Measurements from ENCODE around the gene ALMS1.
"Not testable (repeated sequence)": the region's sequence is repeated elsewhere in the genome, so short reads cannot be mapped to it uniquely, and the experiment has no call there.

ALMS1 gene

DNA sequence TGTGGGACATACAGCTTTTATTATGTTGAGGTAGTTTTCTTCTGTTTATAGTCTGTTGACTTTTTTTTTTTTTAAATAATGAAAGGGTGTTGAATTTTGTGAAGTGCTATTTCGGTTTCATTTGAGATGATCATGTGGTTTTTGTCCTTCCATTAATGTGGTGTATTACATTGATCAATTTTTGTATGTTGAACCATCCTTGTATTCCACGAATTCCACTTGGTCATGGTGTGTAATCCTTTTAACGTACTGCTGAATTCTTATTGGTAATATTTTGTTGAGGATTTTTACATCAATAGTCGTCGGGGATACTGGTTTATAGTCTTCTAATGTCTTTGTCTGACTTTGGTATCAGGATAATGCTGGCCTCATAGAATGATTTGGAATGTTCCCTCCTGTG, 18.8 kb downstream of the ALMS1 start:
- DNase-seq (ENCODE audit: low spot score), result no peak

DNA sequence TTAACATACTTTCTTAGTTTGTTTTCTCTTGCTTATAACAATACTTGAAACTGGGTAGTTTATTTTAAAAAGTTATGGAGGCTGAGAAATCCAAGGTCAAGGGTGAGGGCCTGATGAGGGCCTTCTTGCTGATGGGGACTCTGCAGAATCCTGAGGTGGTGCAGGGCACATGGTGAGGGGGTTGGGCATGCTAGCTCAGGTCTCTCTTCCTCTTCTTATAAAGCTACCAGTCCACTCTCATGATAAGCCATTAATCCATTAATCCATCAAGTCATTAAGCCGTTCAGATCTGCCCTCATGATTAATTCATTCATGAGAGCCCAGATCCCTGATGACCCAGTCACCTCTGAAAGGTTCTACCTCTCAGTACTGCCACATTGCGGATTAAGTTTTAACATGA, 21.4 kb downstream of the ALMS1 start:
- DNase-seq (ENCODE audit: low spot score), result no peak

DNA sequence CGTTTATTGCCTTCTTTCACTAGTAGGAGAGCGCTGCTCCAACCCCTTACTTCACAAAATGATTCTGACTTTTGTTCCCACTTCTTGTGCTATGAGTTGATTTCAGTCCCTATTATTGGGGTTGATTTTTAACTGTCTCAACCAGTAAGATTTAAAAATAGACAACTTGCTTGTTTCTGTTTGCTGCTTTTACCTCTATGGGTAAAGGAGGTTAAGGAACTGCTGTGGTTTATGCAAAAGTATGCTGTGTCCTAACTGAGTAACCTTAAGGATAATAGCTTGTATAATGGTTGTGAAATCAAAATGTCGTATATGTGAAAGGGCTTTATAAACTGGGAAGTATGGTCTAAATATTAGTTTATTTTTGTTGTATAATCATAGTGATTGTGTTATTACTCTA, 22.6 kb downstream of the ALMS1 start:
- no peak for DNase-seq (ENCODE audit: low spot score)

DNA sequence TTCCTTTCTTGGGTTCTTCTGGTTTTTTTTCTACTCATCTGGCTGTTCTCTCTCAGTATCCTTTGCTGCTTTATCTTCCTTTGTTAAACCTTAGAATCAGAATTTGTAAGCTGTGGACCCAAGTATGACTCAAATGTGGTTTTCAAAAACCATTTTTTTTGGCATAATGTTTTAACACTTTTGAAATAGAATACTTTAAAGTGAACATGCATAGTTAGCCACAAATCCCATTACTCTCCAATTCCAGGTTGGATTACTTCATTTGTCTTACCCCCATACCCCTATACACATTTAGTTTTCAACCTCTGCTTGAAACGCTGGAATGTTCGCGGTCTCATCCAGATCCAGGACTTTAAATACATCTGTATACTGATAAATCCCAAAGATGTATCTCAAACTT, 29.1 kb downstream of the ALMS1 start:
- DNase-seq (ENCODE audit: low spot score), result no peak

DNA sequence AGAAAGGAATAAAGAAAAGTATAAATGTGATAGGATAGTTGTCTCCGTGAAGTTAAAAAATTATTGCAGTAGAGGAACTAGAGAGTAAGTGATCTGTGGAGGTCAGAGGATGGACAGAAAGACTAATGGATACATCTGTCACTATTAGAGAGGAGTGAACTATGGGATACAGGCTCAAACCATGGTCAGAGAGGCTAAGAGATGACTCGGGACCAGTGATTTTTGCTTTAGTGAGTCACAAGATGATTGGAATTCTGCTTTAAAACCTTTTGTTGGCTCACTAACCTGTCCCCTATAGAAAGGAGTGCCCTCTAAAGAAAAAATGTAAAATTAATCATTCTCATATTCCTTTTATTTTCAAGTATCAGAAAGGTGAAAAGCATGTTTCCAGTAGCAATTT, 30.3 kb downstream of the ALMS1 start:
- DNase-seq (ENCODE audit: low spot score), result peak; percentile 15

DNA sequence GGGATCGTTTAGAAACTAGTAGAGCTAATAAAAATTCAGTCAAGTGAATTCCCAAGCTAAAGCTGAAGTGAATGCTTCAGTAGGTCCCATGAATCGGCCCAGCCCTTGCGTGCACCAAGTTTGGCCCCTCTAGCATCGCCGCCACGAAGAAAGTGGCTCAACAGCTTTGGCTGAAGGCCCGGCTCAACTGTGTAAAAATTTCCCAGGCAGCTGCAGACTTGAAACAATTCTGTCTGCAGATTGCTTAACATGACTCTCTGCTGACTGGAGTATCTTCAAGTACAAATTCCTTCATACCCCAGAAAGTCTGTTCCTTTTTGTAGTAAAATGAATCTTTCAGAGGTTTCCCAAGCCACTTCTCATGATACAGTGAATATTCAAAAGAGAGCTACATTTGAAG, 32.7 kb downstream of the ALMS1 start:
- no peak for DNase-seq (ENCODE audit: low spot score)

DNA sequence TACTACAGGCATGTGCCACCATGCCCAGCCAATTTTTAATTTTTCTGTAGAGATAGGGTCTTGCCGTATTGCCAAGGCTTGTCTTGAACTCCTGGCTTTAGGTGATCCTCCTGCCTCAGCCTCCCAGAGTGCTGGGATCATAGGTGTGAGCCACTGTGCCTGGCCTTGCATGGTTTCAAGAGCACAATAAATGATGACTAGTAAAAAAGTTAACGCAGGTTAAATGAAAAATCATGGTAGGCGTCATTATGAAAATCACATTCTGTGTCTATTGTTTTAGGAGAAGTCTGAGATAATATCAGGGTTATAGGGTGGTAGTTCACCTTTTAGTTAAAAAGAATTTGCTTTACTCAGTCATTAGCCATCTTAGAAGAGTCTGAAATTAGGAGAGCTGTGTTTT, 38.3 kb downstream of the ALMS1 start:
- DNase-seq (ENCODE audit: low spot score), result no peak

DNA sequence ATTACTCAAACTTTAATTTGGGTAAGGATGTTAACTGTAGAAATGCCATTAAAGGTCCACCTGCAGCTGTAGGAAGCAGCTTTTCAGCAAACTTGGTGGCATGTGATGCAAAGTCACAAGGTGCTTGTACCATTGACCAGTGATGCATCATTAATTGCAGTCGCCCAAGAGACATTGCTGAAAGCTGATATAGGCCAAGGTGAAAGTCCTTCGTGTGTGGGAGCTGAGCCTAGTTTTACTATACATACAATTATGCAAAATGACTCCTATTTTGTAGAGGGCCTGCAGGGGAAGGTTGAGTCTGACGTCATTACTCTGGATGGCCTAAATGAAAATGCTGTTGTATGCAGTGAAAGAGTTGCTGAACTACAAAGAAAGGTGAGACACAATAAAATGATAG, 40.5 kb downstream of the ALMS1 start:
- no peak for DNase-seq (ENCODE audit: low spot score)

DNA sequence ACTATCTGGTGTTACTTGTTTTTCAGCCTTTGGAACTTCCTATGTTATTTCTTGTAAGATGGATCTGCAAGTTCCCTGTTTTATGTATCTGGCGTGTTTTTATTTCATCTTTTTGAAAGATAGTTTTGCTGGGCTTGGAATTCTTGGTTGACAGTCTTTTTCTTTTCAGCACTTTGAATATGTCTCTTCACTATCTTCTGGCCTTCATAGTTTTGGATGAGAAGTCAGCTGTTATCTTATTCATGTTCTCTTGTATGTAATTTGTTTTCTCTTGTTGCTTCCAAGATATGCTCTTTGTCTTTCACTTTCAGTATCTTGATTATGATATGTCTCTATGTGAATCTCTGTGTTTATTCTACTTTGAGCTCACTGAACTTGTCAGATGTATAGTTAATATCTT, 50.4 kb downstream of the ALMS1 start:
- peak; percentile 4 for DNase-seq (ENCODE audit: low spot score)

DNA sequence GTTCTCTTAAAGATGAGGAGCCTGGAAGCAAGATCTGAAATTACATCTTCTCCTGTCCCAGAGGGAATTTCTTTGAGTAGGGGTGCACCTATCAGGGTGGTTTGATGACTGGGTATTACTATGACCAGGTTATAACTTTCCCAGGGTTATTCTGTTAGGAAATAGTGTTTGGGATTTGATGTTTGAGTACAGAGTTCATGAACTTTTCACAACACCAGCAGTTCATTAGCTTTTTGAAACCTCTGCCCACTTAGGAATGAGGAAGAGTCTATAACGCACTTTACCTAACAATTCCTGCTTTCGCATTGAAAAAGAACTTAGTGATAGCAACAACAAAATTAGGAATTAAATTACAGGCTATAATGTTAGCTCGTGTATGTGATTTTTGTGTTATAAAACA, 58.6 kb downstream of the ALMS1 start:
- no peak for DNase-seq (ENCODE audit: low spot score)

DNA sequence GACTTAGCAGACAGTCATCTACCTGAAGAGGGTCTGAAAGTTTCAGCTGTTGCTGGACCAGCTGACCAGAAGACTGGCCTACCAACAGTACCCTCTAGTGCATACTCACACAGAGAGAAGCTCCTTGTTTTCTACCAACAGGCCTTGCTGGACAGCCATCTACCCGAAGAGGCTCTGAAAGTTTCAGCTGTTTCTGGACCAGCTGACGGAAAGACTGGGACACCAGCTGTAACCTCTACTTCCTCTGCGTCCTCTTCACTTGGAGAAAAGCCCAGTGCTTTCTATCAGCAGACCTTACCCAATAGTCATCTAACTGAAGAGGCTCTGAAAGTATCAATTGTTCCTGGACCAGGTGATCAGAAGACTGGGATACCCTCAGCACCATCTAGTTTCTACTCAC, 63.2 kb downstream of the ALMS1 start:
- no peak for DNase-seq (ENCODE audit: low spot score)

DNA sequence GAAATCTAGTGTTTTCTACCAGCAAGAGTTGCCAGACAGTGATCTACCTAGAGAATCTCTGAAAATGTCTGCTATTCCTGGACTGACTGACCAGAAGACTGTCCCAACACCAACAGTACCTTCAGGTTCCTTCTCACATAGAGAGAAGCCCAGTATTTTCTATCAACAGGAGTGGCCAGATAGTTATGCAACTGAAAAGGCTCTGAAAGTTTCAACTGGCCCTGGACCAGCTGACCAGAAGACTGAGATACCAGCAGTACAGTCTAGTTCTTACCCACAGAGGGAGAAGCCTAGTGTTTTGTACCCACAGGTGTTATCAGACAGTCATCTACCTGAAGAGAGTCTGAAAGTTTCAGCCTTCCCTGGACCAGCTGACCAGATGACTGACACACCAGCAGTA, 63.8 kb downstream of the ALMS1 start:
- no peak for DNase-seq (ENCODE audit: low spot score)

DNA sequence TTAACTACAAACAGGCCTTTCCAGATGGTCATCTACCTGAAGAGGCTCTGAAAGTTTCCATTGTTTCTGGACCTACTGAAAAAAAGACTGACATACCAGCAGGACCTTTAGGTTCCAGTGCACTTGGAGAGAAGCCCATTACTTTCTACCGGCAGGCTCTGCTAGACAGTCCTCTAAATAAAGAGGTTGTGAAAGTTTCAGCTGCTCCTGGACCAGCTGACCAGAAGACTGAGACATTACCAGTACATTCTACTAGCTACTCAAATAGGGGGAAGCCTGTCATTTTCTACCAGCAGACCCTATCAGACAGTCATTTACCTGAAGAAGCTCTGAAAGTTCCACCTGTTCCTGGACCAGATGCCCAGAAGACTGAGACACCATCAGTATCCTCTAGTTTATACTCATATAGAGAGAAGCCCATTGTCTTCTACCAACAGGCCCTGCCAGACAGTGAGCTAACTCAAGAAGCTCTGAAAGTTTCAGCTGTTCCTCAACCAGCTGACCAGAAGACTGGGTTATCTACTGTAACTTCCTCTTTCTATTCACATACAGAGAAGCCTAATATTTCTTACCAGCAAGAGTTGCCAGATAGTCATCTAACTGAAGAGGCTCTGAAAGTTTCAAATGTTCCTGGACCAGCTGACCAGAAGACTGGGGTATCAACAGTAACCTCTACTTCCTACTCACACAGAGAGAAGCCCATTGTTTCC, 65.8 kb downstream of the ALMS1 start:
- no peak for DNase-seq (ENCODE audit: low spot score)

DNA sequence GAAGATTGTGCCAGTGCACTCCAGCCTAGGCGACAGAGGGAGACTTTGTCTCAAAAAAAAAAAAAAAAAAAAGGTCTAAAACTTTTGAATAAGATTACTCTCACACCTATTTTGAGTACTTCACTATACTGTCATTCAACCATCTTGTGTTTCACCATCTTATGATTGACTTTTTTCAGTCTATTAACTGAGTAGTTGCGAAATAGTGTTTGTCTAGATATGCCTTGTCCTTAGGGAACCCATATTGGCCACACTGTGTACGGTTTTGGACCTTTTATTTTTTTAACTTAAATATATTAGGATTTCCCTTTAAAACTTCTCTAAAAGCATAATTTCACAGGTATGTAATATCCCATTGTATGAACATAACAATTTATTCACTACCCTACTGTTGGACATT, 72.3 kb downstream of the ALMS1 start:
- DNase-seq (ENCODE audit: low spot score), result no peak

DNA sequence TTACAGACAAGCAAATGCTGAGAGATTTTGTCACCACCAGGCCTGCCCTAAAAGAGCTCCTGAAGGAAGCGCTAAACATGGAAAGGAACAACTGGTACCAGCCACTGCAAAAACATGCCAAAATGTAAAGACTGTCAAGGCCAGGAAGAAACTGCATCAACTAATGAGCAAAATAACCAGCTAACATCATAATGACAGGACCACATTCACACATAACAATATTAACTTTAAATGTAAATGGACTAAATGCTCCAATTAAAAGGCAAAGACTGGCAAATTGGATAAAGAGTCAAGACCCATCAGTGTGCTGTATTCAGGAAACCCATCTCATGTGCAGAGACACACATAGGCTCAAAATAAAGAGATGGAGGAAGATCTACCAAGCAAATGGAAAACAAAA, 76.8 kb downstream of the ALMS1 start:
- not testable (repeated sequence) for DNase-seq (ENCODE audit: low spot score)

DNA sequence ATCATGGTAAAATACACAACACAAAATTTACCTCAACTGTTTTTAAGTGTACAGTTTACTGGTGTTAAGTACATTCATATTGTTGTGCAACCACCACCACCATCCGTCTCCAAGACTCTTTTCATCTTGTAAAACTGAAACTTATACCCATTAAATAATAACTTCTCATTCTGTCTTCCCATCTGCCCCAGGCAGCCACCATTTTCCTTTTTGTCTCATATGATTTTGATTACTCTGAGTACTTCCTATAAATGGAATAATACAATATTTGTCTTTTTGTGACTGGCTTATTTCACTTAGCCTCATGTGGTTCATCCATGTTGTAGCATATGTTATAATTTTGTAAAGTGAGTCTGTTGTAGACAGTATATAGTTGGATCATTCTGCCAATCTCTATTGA, 82.7 kb downstream of the ALMS1 start:
- no peak for DNase-seq (ENCODE audit: low spot score)

DNA sequence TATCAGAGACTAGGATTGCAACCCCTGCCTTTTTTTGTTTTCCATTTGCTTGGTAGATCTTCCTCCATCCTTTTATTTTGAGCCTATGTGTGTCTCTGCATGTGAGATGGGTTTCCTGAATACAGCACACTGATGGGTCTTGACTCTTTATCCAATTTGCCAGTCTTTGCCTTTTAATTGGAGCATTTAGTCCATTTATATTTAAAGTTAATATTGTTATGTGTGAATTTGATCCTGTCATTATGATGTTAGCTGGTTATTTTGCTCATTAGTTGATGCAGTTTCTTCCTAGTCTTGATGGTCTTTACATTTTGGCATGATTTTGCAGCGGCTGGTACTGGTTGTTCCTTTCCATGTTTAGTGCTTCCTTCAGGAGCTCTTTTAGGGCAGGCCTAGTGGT, 98.2 kb downstream of the ALMS1 start:
- not testable (repeated sequence) for DNase-seq (ENCODE audit: low spot score)

DNA sequence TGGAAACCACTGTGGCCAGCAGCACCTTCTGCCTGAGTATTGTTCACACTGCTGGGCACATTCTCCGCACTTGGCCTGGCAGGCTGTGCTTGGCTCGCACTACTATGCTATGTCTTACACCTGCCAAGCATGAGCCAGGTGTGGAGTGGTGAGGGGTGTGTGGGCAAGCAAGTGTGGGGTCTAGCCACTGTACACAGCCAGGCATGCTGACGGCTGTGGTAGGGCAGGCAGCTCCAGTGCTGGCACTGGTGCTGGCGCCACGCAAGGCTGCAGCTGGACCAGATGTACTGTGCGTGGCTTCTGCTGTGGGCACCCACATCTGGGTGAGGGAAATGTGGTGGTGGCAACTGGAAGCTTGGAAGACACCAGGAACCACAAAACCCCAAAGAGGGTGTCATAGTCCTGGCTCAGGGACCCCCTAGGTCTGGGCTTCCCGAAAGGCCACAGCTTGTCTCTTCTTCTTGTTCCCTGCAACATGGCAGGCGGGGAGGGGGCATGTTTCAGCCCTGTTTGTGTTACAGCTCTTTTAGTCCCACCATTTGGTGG, 101.5 kb downstream of the ALMS1 start:
- no peak for DNase-seq (ENCODE audit: low spot score)

DNA sequence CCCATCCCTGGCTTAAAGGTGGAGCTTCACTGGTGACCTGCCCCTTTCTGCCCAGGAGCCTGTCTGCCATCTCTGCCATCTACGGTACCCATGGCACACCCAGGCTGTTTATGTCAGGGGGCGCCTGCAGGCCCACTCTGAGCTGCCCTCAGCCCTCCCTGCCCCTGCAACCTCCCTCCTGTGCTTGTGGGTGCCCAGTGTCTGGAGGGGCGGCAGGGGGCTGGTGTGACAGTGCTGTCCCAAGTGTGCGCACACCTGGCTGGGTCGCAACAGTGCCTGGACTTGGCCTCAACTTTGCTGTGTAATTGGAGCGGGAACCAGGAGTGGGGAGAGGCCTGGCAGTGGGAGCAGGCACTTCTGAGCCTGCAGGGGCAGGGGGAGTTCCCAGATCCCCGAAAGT, 102.4 kb downstream of the ALMS1 start:
- DNase-seq (ENCODE audit: low spot score), result no peak

DNA sequence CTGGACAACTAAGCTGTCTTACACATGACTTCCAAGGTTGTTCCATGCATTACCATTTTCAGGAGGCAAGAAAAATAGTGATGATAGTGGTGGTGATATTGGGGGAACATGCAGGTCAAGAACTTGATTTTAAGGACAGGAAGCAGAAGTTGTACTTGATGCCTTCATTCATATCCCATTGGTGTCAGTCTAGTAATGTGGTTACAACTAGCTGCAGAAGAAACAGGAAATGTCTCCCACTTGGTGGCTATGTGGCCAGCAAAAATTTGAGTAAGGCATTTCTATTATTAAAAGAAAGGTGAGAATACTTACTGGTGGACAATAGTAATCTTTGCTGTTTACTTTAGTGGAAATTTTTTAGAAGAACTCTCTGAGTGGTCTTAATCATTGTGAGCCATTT, 103.4 kb downstream of the ALMS1 start:
- no peak for DNase-seq (ENCODE audit: low spot score)

DNA sequence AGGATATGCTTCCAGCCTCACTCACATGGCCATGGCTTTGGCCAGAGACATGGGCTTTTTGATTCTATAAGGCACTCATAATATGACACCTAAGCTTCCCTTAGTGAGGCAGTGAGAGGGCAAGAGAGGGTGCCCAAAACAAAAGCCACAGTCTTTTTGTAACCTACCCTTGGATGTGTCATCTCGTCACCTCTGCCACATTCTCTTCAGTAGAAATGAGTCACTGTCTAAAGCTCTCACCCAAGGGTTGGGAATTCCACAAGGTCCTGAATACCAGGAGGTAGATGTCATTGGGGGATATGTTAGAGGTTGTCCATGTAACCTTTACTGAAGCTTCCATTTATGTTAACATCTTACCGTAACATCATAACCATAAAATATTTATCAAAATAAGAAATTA, 108.4 kb downstream of the ALMS1 start:
- DNase-seq (ENCODE audit: low spot score), result peak; percentile 27

DNA sequence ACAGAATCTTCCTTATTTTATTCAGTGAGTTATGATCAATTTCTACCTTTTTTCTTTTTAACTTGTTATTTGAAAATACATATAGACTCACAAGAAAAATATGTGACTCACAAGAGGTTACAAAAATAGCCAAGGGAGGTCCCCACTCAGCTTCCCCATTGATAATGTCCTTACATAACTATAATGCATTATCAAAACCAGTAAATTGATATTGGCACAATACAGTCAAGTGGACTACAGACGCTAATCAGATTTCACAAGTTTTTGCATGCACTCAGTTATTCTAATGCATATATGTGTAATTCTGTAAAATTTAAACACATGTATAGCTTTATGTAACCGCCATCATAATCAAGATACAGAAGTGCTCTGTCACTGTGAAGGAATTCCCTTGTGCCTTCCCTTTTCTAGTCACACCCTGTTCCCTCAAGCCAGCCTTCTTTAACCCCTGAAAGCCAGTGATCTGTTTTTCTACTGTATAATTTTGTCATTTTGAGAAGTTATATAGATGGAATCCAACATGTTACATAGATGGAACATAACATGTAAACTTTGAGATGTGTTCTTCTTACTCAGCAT, 118.4 kb downstream of the ALMS1 start:
- no peak for DNase-seq (ENCODE audit: low spot score)

DNA sequence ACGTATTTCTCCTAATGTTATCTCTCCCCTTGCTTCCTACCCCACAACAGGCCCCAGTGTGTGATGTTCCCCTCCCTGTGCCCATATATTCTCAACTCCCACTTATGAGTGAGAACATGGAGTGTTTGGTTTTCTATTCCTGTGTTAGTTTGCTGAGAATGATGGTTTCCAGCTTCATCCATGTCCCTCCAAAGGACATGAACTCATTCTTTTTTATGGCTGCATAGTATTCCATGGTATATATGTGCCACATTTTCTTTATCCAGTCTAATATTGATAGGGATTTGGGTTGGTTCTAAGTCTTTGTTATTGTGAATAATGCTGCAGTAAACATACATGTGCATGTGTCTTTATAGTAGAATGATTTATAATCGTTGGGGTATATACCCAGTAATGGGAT, 119.2 kb downstream of the ALMS1 start:
- DNase-seq (ENCODE audit: low spot score), result not testable (repeated sequence)

DNA sequence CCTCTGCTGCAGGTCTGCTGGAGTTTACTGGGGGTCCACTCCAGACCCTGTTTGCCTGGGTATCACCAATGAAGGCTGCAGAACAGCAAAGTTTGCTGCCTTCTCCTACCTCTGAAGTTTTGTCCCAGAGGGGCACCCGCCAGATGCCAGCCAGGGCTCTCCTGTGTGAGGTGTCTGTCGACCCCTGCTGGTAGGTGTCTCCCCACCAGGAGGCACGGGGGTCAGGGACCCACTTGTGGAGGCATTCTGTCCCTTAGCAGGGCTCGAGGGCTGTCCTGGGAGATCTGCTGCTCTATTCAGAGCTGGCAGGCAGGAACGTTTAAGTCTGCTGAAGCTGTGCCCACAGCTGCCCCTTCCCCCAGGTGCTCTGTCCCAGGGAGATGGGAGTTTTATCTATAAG, 124.8 kb downstream of the ALMS1 start:
- not testable (repeated sequence) for DNase-seq (ENCODE audit: low spot score)

Data from RKO (cell line).